HepG2 (cell line): ENCODE results near the gene USP34. TPM values are rescaled to one million over a fixed set of nuclear protein-coding genes. Genes with fewer than 3 reads are reported as not detected.

Source experiments
- CEBPG ChIP-seq: IDR thresholded peaks from 2 replicates; pipeline ENCODE4 v1.6.1; 2016
- GATAD1 ChIP-seq: IDR thresholded peaks from 2 replicates; pipeline ENCODE4 v1.6.1; 2016; ENCODE audit warnings: missing genetic modification reagents, missing compliant biosample characterization
- MTA3 ChIP-seq: sonication (generic); formaldehyde crosslinking; IDR thresholded peaks from 2 replicates; pipeline ENCODE4 v1.4.0; 2020; ENCODE audit warnings: missing genetic modification reagents
- NCOA2 ChIP-seq: sonication (generic); formaldehyde crosslinking; IDR thresholded peaks from 2 replicates; pipeline ENCODE4 v1.8.0; 2022; ENCODE audit warnings: inconsistent platforms
- NR1H2 ChIP-seq: sonication (generic); formaldehyde crosslinking; IDR thresholded peaks from 2 replicates; pipeline ENCODE4 v1.8.1; 2022; ENCODE audit warnings: low read depth, missing genetic modification reagents, borderline replicate concordance
- PBX2 ChIP-seq: IDR thresholded peaks from 2 replicates; pipeline ENCODE4 v1.6.1; 2016; ENCODE audit warnings: control low read depth
- RFXAP ChIP-seq: sonication (generic); formaldehyde crosslinking; IDR thresholded peaks from 2 replicates; pipeline ENCODE4 v1.4.0; 2020; ENCODE audit warnings: missing genetic modification reagents, borderline replicate concordance
- ZBTB33 ChIP-seq: sonication (generic); formaldehyde crosslinking; IDR thresholded peaks from 2 replicates; pipeline ENCODE4 v1.4.0; 2020; ENCODE audit warnings: missing genetic modification reagents
- ZNF512B ChIP-seq: sonication (generic); formaldehyde crosslinking; IDR thresholded peaks from 2 replicates; pipeline ENCODE4 v1.5.1; 2020; ENCODE audit warnings: missing genetic modification reagents, mild to moderate bottlenecking, borderline replicate concordance
- polyA plus RNA-seq, 8 experiments: library from polyadenylated mRNA; depleted of rRNA in 3 of 8; stranded (reverse) in 7 of 8; unstranded in 1 of 8; fragments of >200 nt; fragmentation: Illumina TruSeq in 4 of 8; extraction: Trizol in 4 of 8; gene quantifications; 2 replicates each; pipeline versions ENCODE4 v1.2.1 to v1.2.3, GENCODE V29; 2011 to 2016; ENCODE audit warnings: low read depth in 4 of 8, missing spikeins in 1 of 8, mixed read lengths in 1 of 8; ENCODE audit not compliant: insufficient read depth in 1 of 8
- total RNA-seq, 5 experiments: library from RNA; depleted of rRNA; stranded (reverse); fragments of >200 nt; fragmentation: Illumina TruSeq; extraction: Trizol; gene quantifications; 2 replicates each; pipeline ENCODE4 v1.2.3, GENCODE V29; 2016; ENCODE audit warnings: low read depth in 1 of 5

The USP34 gene
- total and polyA plus RNA-seq, 2 of the 13 experiments (the other 11 are each of a cell fraction or from before 2014, with no cell fraction given) = 99.2 to 100 TPM

- no peak for TF ChIP-seq ZNF512B (CRISPR knock-in tag)
- TF ChIP-seq NCOA2 (CRISPR knock-in tag) = no peak
- peak; percentile 54; the same call in 1 of the 2 replicates for TF ChIP-seq ZBTB33
- TF ChIP-seq NR1H2 (CRISPR knock-in tag) = no peak
- TF ChIP-seq MTA3 = no peak
- peak; percentile 62 for TF ChIP-seq CEBPG (CRISPR knock-in tag)
- TF ChIP-seq PBX2 (CRISPR knock-in tag) = no peak
- TF ChIP-seq GATAD1 = no peak
- TF ChIP-seq RFXAP (CRISPR knock-in tag) = no peak
These were observed 40.1 kb upstream of the USP34 start (continued) for GRCh38 chr2:61510674-61511671.
